Kidney tubule cell (primary cell): ENCODE measurements around the gene SEC14L5.

Experiments
- DNase-seq: peaks from one replicate; pipeline ENCODE4 v3.0.0-alpha.2; 2018; ENCODE audit warnings: low spot score

Gene SEC14L5

GRCh38 chr16:4987580-4988374 lies 29.6 kb downstream of the SEC14L5 start:
- no peak for DNase-seq

- no peak for DNase-seq
Observed at GRCh38 chr16:4988647-4989046, 30.5 kb downstream of the SEC14L5 start.

- DNase-seq, result no peak
Observed at GRCh38 chr16:4989391-4990006, 31.4 kb downstream of the SEC14L5 start.

GRCh38 chr16:4990415-4990814 lies 32.3 kb downstream of the SEC14L5 start:
- DNase-seq, result no peak

GRCh38 chr16:4991754-4992153 lies 33.6 kb downstream of the SEC14L5 start:
- DNase-seq, result no peak

GRCh38 chr16:4994719-4995434 lies 36.7 kb downstream of the SEC14L5 start:
- no peak for DNase-seq

- no peak for DNase-seq
Observed at GRCh38 chr16:5000573-5001001, 42.5 kb downstream of the SEC14L5 start.

- DNase-seq, result no peak
Observed at GRCh38 chr16:5001571-5001970, 43.4 kb downstream of the SEC14L5 start.

- no peak for DNase-seq
Observed at GRCh38 chr16:5001986-5002385, 43.9 kb downstream of the SEC14L5 start.

GRCh38 chr16:5002699-5003143 lies 44.6 kb downstream of the SEC14L5 start:
- no peak for DNase-seq

- DNase-seq, result no peak
Observed at GRCh38 chr16:5003211-5003610, 45.1 kb downstream of the SEC14L5 start.

GRCh38 chr16:5003828-5004227 lies 45.7 kb downstream of the SEC14L5 start:
- DNase-seq, result no peak

GRCh38 chr16:5004311-5004710 lies 46.2 kb downstream of the SEC14L5 start:
- no peak for DNase-seq

GRCh38 chr16:5005916-5006315 lies 47.8 kb downstream of the SEC14L5 start:
- no peak for DNase-seq

- DNase-seq, result no peak
Observed at GRCh38 chr16:5006348-5007193, 48.4 kb downstream of the SEC14L5 start.

GRCh38 chr16:5007256-5007655 lies 49.1 kb downstream of the SEC14L5 start:
- no peak for DNase-seq

GRCh38 chr16:5008311-5008731 lies 50.2 kb downstream of the SEC14L5 start:
- DNase-seq, result no peak

GRCh38 chr16:5010576-5011329 lies 52.6 kb downstream of the SEC14L5 start:
- DNase-seq, result no peak

GRCh38 chr16:5011637-5012036 lies 53.5 kb downstream of the SEC14L5 start:
- no peak for DNase-seq

GRCh38 chr16:5012887-5013286 lies 54.8 kb downstream of the SEC14L5 start:
- DNase-seq, result no peak

- DNase-seq, result no peak
Observed at GRCh38 chr16:5015351-5015750, 57.2 kb downstream of the SEC14L5 start.
